IPS DF 6.9 (cell line): ENCODE results near the gene SOS2.
A peak's percentile ranks its signal among the peaks of the same experiment; 100 is the strongest.

Experiments used
- DNase-seq: peaks from one replicate; pipeline ENCODE4 v3.0.0-alpha.2; 2013; ENCODE audit warnings: low read depth, low spot score
- H3K27ac ChIP-seq: one replicate; pipeline ENCODE4 v1.5.1; 2013; ENCODE audit warnings: low read length, control low read depth
- H3K27me3 ChIP-seq: 2 replicates; pipeline ENCODE4 v1.6.1; 2013; ENCODE audit warnings: mild to moderate bottlenecking, low read length; ENCODE audit not compliant: control insufficient read depth, insufficient read depth
- H3K36me3 ChIP-seq: 2 replicates; pipeline ENCODE4 v1.6.1; 2013; ENCODE audit warnings: low read length; ENCODE audit not compliant: control insufficient read depth, insufficient read depth
- H3K4me1 ChIP-seq: 2 replicates; pipeline ENCODE4 v1.6.1; 2013; ENCODE audit warnings: low read length; ENCODE audit not compliant: control insufficient read depth, insufficient read depth
- H3K4me3 ChIP-seq: 2 replicates; pipeline ENCODE4 v1.5.1; 2013; ENCODE audit warnings: mild to moderate bottlenecking, low read length
- H3K9me3 ChIP-seq: 2 replicates; pipeline ENCODE4 v1.6.1; 2013; ENCODE audit warnings: low read length, inconsistent platforms; ENCODE audit not compliant: control insufficient read depth, insufficient read depth
- WGBS: extraction: QIAGEN DNeasy Blood & Tissue Kit; methylation state at CpG from one replicate; pipeline ENCODE4 v1.1.7; 2013; ENCODE audit warnings: mixed read lengths, missing lambda C conversion rate; ENCODE audit not compliant: insufficient read length, insufficient coverage; 5-methylcytosine and 5-hydroxymethylcytosine counted together

The SOS2 gene

GRCh38 chr14:50249136-50249775, 17.9 kb upstream of the SOS2 start:
- no peak overlapping the region for H3K27ac ChIP-seq
- no CpG with 5 or more reads among the region's 7 CpGs for WGBS

GRCh38 chr14:50247245-50247644, 15.9 kb upstream of the SOS2 start:
- no peak overlapping the region for H3K27ac ChIP-seq
- H3K4me1 ChIP-seq, result no peaks in the 10 kb centered on the region
- DNase-seq, result no peak
- no peaks in the 10 kb centered on the region for H3K27me3 ChIP-seq
- no CpG with 5 or more reads among the region's 3 CpGs for WGBS
- no peaks in the 10 kb centered on the region for H3K9me3 ChIP-seq
- H3K36me3 ChIP-seq, result 0 out of 2 replicates have a peak, but pooled peaks cover 3% of the 10 kb centered on the region
- no peak overlapping the region for H3K4me3 ChIP-seq

More at GRCh38 chr14:50249136-50249775, 17.9 kb upstream of the SOS2 start:
- H3K4me3 ChIP-seq, result no peak overlapping the region
- no peaks in the 10 kb centered on the region for H3K9me3 ChIP-seq
- 0 out of 2 replicates have a peak, but pooled peaks cover 3% of the 10 kb centered on the region for H3K36me3 ChIP-seq
- no peaks in the 10 kb centered on the region for H3K27me3 ChIP-seq
- no peak for DNase-seq
- no peaks in the 10 kb centered on the region for H3K4me1 ChIP-seq

- no CpG with 5 or more reads among the region's 5 CpGs for WGBS
- Histone ChIP-seq H3K9me3 (no peaks in the 10 kb centered on the region), H3K4me3 (no peak overlapping the region), H3K36me3 (no peaks in the 10 kb centered on the region), H3K4me1 (no peaks in the 10 kb centered on the region), H3K27me3 (no peaks in the 10 kb centered on the region), H3K27ac (no peak overlapping the region)
- no peak for DNase-seq
These were observed 11.4 kb upstream of the SOS2 start for GRCh38 chr14:50242566-50243310.

- WGBS, result no CpG with 5 or more reads among the region's 1 CpG
These were observed 10.7 kb upstream of the SOS2 start for GRCh38 chr14:50242096-50242495.

GRCh38 chr14:50237427-50237826, 6.0 kb upstream of the SOS2 start:
- WGBS, result 75% methylated on average over 1 of the region's 3 CpGs
- no peak for DNase-seq
- H3K27me3 ChIP-seq, result no peaks in the 10 kb centered on the region
- no peaks in the 10 kb centered on the region for H3K36me3 ChIP-seq
- no peak overlapping the region for H3K4me3 ChIP-seq
- H3K9me3 ChIP-seq, result no peaks in the 10 kb centered on the region
- no peak overlapping the region for H3K27ac ChIP-seq
- no peaks in the 10 kb centered on the region for H3K4me1 ChIP-seq

More at GRCh38 chr14:50242096-50242495, 10.7 kb upstream of the SOS2 start:
- H3K27me3 ChIP-seq, result no peaks in the 10 kb centered on the region
- H3K36me3 ChIP-seq, result no peaks in the 10 kb centered on the region
- no peak for DNase-seq
- no peak overlapping the region for H3K27ac ChIP-seq
- no peaks in the 10 kb centered on the region for H3K4me1 ChIP-seq
- H3K9me3 ChIP-seq, result no peaks in the 10 kb centered on the region
- no peak overlapping the region for H3K4me3 ChIP-seq

- Histone ChIP-seq H3K27me3 (no peaks in the 10 kb centered on the region; the same call in 1 of the 2 replicates), H3K4me1 (no peaks in the 10 kb centered on the region), H3K4me3 (no peak overlapping the region), H3K36me3 (no peaks in the 10 kb centered on the region), H3K9me3 (no peaks in the 10 kb centered on the region), H3K27ac (no peak overlapping the region)
- no peak for DNase-seq
- WGBS, result no CpG with 5 or more reads among the region's 4 CpGs
These were observed 2.5 kb upstream of the SOS2 start for GRCh38 chr14:50233951-50234250.

GRCh38 chr14:50233166-50233950, 2.0 kb upstream of the SOS2 start:
- Histone ChIP-seq H3K27me3 (no peaks in the 10 kb centered on the region; the same call in 1 of the 2 replicates), H3K4me1 (no peaks in the 10 kb centered on the region), H3K27ac (no peak overlapping the region), H3K9me3 (no peaks in the 10 kb centered on the region; the same call in 1 of the 2 replicates), H3K4me3 (no peak overlapping the region), H3K36me3 (no peaks in the 10 kb centered on the region)
- no peak for DNase-seq
- WGBS, result no CpG with 5 or more reads among the region's 14 CpGs

GRCh38 chr14:50232276-50232642, 881 bp upstream of the SOS2 start:
- Histone ChIP-seq H3K4me1 (no peaks in the 10 kb centered on the region), H3K27me3 (no peaks in the 10 kb centered on the region; the same call in 1 of the 2 replicates), H3K36me3 (no peaks in the 10 kb centered on the region), H3K9me3 (no peaks in the 10 kb centered on the region; the same call in 1 of the 2 replicates), H3K27ac (no peak overlapping the region), H3K4me3 (peak overlapping the region; percentile 62; the same call in 1 of the 2 replicates)
- no CpG with 5 or more reads among the region's 13 CpGs for WGBS
- no peak for DNase-seq

- no peak for DNase-seq
- H3K27ac ChIP-seq, result no peak overlapping the region
These were observed 490 bp downstream of the SOS2 start for GRCh38 chr14:50230701-50231474.

GRCh38 chr14:50230401-50230700, 1.0 kb downstream of the SOS2 start:
- no peaks in the 10 kb centered on the region; the same call in 1 of the 2 replicates for H3K27me3 ChIP-seq
- no peaks in the 10 kb centered on the region; the same call in 1 of the 2 replicates for H3K9me3 ChIP-seq
- no peak overlapping the region; the same call in 1 of the 2 replicates for H3K4me3 ChIP-seq
- WGBS, result no CpG with 5 or more reads among the region's 6 CpGs
- no peaks in the 10 kb centered on the region for H3K36me3 ChIP-seq
- no peak overlapping the region for H3K27ac ChIP-seq
- H3K4me1 ChIP-seq, result no peaks in the 10 kb centered on the region; the same call in 1 of the 2 replicates
- DNase-seq, result no peak

More at GRCh38 chr14:50230701-50231474, 490 bp downstream of the SOS2 start:
- Histone ChIP-seq H3K4me3 (peak overlapping the region; percentile 62; the same call in 1 of the 2 replicates), H3K27me3 (no peaks in the 10 kb centered on the region; the same call in 1 of the 2 replicates), H3K36me3 (no peaks in the 10 kb centered on the region), H3K9me3 (no peaks in the 10 kb centered on the region; the same call in 1 of the 2 replicates), H3K4me1 (no peaks in the 10 kb centered on the region; the same call in 1 of the 2 replicates)
- WGBS, result no CpG with 5 or more reads among the region's 64 CpGs
